Frontal cortex (tissue), 4 donors: ENCODE results near the gene GRID1. TPM values are rescaled to one million over a fixed set of nuclear protein-coding genes. Genes with fewer than 3 reads are reported as not detected.

Experiments used
- DNase-seq, 2 donors: peaks; one replicate each; pipeline ENCODE4 v3.0.0; 2012; ENCODE audit warnings: low spot score in 2 of 2
- FAIRE-seq: peaks from 2 replicates; lab custom pipeline; 2012; peaks lifted over from hg19 to GRCh38; lab: Jason Lieb, UNC
- total RNA-seq: library from RNA; depleted of rRNA; stranded (reverse); fragments of >200 nt; gene quantifications from one replicate; pipeline ENCODE4 v1.2.3, GENCODE V29; 2014
- donor health status: control.
- donor health status: control.
- donor health status: control.

The GRID1 gene
- total RNA-seq, 1 donor from 2014 or later, result 12.6 TPM

GRCh38 chr10:86325158-86325557 is 41.4 kb downstream of the GRID1 start:
- no peak for DNase-seq

GRCh38 chr10:86321568-86321967 is 45.0 kb downstream of the GRID1 start:
- FAIRE-seq, result no peak
- peak in 1 of 2 donors; percentile 27 for DNase-seq

More at GRCh38 chr10:86325158-86325557, 41.4 kb downstream of the GRID1 start:
- FAIRE-seq, result no peak

- DNase-seq (no peak), FAIRE-seq (no peak)
These were observed 46.9 kb downstream of the GRID1 start for GRCh38 chr10:86319676-86320075.

- FAIRE-seq, result no peak
- no peak for DNase-seq
These were observed 48.5 kb downstream of the GRID1 start for GRCh38 chr10:86317949-86318725.

GRCh38 chr10:86316990-86317389 is 49.6 kb downstream of the GRID1 start:
- DNase-seq (no peak), FAIRE-seq (no peak)

GRCh38 chr10:86316274-86316835 is 50.2 kb downstream of the GRID1 start:
- FAIRE-seq (no peak), DNase-seq (no peak)

GRCh38 chr10:86315549-86315942 is 51.0 kb downstream of the GRID1 start:
- DNase-seq (no peak), FAIRE-seq (no peak)

GRCh38 chr10:86314616-86315548 is 51.7 kb downstream of the GRID1 start:
- DNase-seq (no peak), FAIRE-seq (no peak)

GRCh38 chr10:86313621-86314041 is 53.0 kb downstream of the GRID1 start:
- FAIRE-seq (no peak), DNase-seq (peak; percentile 33 to 53)

- no peak for FAIRE-seq
These were observed 53.8 kb downstream of the GRID1 start for GRCh38 chr10:86312701-86313270.

GRCh38 chr10:86311906-86312305 is 54.7 kb downstream of the GRID1 start:
- DNase-seq, result no peak
- no peak for FAIRE-seq

More at GRCh38 chr10:86312701-86313270, 53.8 kb downstream of the GRID1 start:
- DNase-seq, result no peak

- no peak for DNase-seq
- FAIRE-seq, result no peak
These were observed 55.4 kb downstream of the GRID1 start for GRCh38 chr10:86311190-86311589.

GRCh38 chr10:86310702-86311101 is 55.9 kb downstream of the GRID1 start:
- DNase-seq, result no peak
- FAIRE-seq, result no peak

GRCh38 chr10:86310291-86310690 is 56.3 kb downstream of the GRID1 start:
- DNase-seq, result no peak
- FAIRE-seq, result no peak

GRCh38 chr10:86308056-86308455 is 58.5 kb downstream of the GRID1 start:
- DNase-seq (no peak), FAIRE-seq (no peak)

- no peak for DNase-seq
- no peak for FAIRE-seq
These were observed 59.8 kb downstream of the GRID1 start for GRCh38 chr10:86306628-86307278.

- DNase-seq (no peak), FAIRE-seq (no peak)
These were observed 61.1 kb downstream of the GRID1 start for GRCh38 chr10:86305521-86305920.

- FAIRE-seq, result no peak
- DNase-seq, result no peak
These were observed 62.2 kb downstream of the GRID1 start for GRCh38 chr10:86304436-86304835.

GRCh38 chr10:86303626-86304025 is 63.0 kb downstream of the GRID1 start:
- DNase-seq, result no peak
- FAIRE-seq, result no peak

GRCh38 chr10:86301971-86302370 is 64.6 kb downstream of the GRID1 start:
- no peak for DNase-seq
- no peak for FAIRE-seq
